Measurements from ENCODE around the gene UPK3BL1.
"Not testable (repeated sequence)": the region's sequence is repeated elsewhere in the genome, so short reads cannot be mapped to it uniquely, and the experiment has no call there.

Gene UPK3BL1

DNA sequence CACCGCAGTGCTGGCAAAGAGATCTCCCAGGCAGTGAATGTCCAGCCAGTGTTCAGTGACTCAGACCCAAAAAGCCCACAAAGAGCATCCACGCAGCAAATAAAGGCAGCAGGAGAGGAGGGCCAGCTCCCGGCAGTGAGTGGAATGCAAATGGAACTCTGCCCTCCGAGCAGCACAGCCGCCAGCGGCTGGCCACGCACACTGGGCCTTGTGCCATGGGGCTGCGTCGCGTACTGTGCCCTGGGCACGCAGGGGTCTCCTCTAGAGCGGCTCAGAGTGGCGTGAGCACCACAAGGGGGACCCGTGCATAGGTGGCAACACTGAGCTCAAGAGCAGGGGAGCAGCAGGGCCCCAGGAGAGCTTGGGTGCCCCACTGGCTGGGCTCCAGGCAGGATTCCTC lies 24.9 kb upstream of the UPK3BL1 start:
- not testable (repeated sequence) for H3K36me3 ChIP-seq (ENCODE audit: control insufficient read depth, insufficient read depth, low read length); H2AFZ ChIP-seq; H3K27ac ChIP-seq; H3K9ac ChIP-seq; H3K79me2 ChIP-seq; H3K4me1 ChIP-seq; H3K27me3 ChIP-seq (ENCODE audit: control insufficient read depth, insufficient read depth, low read length); H3K4me3 ChIP-seq (ENCODE audit: low read depth, low read length); H3K4me2 ChIP-seq (ENCODE audit: low read length); H3K9me3 ChIP-seq (ENCODE audit: control insufficient read depth, low read length)

GRCh38 chr7:102666850-102667249 lies 24.3 kb upstream of the UPK3BL1 start:
- not testable (repeated sequence) for H3K4me3 ChIP-seq (ENCODE audit: low read depth, low read length); H3K9ac ChIP-seq; H3K4me1 ChIP-seq; H3K4me2 ChIP-seq (ENCODE audit: low read length); H3K27me3 ChIP-seq (ENCODE audit: control insufficient read depth, insufficient read depth, low read length); H2AFZ ChIP-seq; H3K27ac ChIP-seq; H3K79me2 ChIP-seq; H3K9me3 ChIP-seq (ENCODE audit: control insufficient read depth, low read length); H3K36me3 ChIP-seq (ENCODE audit: control insufficient read depth, insufficient read depth, low read length)

- H3K36me3 ChIP-seq (ENCODE audit: control insufficient read depth, insufficient read depth, low read length); H3K27ac ChIP-seq; H2AFZ ChIP-seq; H3K27me3 ChIP-seq (ENCODE audit: control insufficient read depth, insufficient read depth, low read length); H3K4me3 ChIP-seq (ENCODE audit: low read depth, low read length); H3K9ac ChIP-seq; H3K4me2 ChIP-seq (ENCODE audit: low read length); H3K4me1 ChIP-seq; H3K9me3 ChIP-seq (ENCODE audit: control insufficient read depth, low read length); H3K79me2 ChIP-seq: not testable (repeated sequence)
These were observed 22.2 kb upstream of the UPK3BL1 start for GRCh38 chr7:102664765-102665164.

DNA sequence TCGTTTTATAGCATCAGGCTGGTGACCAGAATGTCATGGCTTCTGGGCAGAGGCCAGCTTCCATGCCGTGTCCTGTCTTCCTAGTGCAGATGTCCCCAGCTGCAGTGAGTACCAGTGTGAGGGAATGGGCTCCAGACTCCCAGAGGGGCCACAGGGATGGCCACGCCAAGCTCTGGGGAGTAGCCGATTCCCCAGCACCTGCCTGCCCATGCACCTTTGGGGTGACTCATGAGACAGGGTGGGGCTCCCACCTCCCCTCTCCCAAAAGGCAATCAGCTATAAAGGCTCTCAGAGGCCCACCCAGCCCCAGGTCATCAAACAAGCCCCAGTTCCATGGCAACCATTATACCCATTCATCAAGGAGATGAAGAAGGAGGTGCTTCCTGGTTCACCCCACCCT lies 7.3 kb upstream of the UPK3BL1 start, which contains the start of gene SPDYE2B:
Gene SPDYE2B (plus strand): TSS at position 396 of the 400 bp plus-strand sequence. CDS start 2,030 bp downstream, outside the sequence.
- H2AFZ ChIP-seq; H3K79me2 ChIP-seq; H3K9ac ChIP-seq; H3K4me2 ChIP-seq (ENCODE audit: low read length); H3K36me3 ChIP-seq (ENCODE audit: control insufficient read depth, insufficient read depth, low read length); H3K4me3 ChIP-seq (ENCODE audit: low read depth, low read length); H3K27me3 ChIP-seq (ENCODE audit: control insufficient read depth, insufficient read depth, low read length); H3K4me1 ChIP-seq; H3K27ac ChIP-seq; H3K9me3 ChIP-seq (ENCODE audit: control insufficient read depth, low read length): not testable (repeated sequence)

DNA sequence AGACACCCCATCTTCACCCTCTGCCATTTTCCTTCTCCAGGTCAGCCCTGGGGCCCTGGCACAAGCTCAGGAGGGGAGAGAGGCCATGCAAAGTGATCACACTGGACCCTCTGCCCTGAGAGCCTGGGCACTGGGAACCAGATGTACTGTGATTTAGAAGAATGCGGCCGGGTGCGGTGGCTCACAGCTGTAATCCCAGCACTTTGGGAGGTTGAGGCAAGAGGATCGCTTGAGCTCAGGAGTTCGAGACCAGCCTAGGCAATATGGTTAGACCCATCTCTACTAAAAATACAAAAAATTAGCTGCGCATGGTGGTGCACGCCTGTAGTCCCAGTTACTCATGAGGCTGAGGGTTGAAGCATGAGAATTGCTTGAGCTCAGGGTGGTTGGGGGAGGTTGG lies 5.2 kb upstream of the UPK3BL1 start:
- H3K4me3 ChIP-seq (ENCODE audit: low read depth, low read length); H3K9me3 ChIP-seq (ENCODE audit: control insufficient read depth, low read length); H3K27ac ChIP-seq; H3K36me3 ChIP-seq (ENCODE audit: control insufficient read depth, insufficient read depth, low read length); H3K4me2 ChIP-seq (ENCODE audit: low read length); H3K9ac ChIP-seq; H3K27me3 ChIP-seq (ENCODE audit: control insufficient read depth, insufficient read depth, low read length); H2AFZ ChIP-seq; H3K4me1 ChIP-seq; H3K79me2 ChIP-seq: not testable (repeated sequence)

DNA sequence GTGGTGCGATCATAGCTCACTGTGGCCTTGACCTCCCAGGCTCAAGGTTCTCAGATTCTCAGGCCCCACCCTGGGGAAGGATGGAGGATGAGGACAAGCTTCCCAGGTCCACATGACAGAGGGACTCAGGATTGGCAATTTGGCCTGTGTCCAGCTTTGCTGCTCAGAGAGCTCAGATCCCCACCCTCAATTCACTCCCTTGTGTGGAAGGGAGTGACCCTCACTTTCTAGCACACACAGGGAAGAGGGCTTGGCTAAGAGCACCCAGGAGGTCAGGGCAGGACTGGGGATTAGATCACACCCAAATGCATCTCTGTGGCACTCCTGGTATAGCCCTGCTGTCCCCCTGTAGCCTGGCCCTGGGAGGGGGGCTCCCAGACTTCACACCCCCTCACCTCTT lies 813 bp upstream of the UPK3BL1 start:
- H3K27me3 ChIP-seq (ENCODE audit: control insufficient read depth, insufficient read depth, low read length); H3K4me3 ChIP-seq (ENCODE audit: low read depth, low read length); H3K79me2 ChIP-seq; H2AFZ ChIP-seq; H3K36me3 ChIP-seq (ENCODE audit: control insufficient read depth, insufficient read depth, low read length); H3K9me3 ChIP-seq (ENCODE audit: control insufficient read depth, low read length); H3K27ac ChIP-seq; H3K4me1 ChIP-seq; H3K4me2 ChIP-seq (ENCODE audit: low read length); H3K9ac ChIP-seq: not testable (repeated sequence)

DNA sequence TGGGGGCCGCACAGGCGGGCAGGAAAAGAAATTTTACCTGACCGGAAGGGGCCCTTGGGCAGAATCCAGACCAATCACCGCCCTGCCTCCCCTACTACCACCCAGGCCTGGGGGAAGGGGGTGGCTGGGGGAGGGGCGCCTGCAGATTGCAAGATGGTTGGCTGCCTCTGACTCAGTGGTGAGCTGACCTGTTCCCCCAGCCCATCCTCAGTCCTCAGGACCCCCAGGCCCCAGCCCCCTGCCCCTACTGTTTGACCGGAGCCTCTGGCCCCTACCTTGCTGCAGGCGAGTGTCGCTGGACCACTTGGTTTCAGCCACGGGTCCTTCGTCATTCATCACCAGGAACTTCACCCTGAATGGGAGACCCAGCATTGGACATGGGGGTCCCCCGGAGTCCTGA lies 3.7 kb downstream of the UPK3BL1 start:
- H3K27me3 ChIP-seq (ENCODE audit: control insufficient read depth, insufficient read depth, low read length); H3K79me2 ChIP-seq; H3K4me2 ChIP-seq (ENCODE audit: low read length); H3K4me1 ChIP-seq; H2AFZ ChIP-seq; H3K4me3 ChIP-seq (ENCODE audit: low read depth, low read length); H3K9ac ChIP-seq; H3K27ac ChIP-seq; H3K36me3 ChIP-seq (ENCODE audit: control insufficient read depth, insufficient read depth, low read length); H3K9me3 ChIP-seq (ENCODE audit: control insufficient read depth, low read length): not testable (repeated sequence)

GRCh38 chr7:102636956-102637355 lies 5.6 kb downstream of the UPK3BL1 start:
- H3K9ac ChIP-seq; H3K27me3 ChIP-seq (ENCODE audit: control insufficient read depth, insufficient read depth, low read length); H3K4me1 ChIP-seq; H3K9me3 ChIP-seq (ENCODE audit: control insufficient read depth, low read length); H3K27ac ChIP-seq; H2AFZ ChIP-seq; H3K4me3 ChIP-seq (ENCODE audit: low read depth, low read length); H3K4me2 ChIP-seq (ENCODE audit: low read length); H3K36me3 ChIP-seq (ENCODE audit: control insufficient read depth, insufficient read depth, low read length); H3K79me2 ChIP-seq: not testable (repeated sequence)

GRCh38 chr7:102635354-102635753 lies 7.2 kb downstream of the UPK3BL1 start:
- not testable (repeated sequence) for H3K9me3 ChIP-seq (ENCODE audit: control insufficient read depth, low read length); H3K36me3 ChIP-seq (ENCODE audit: control insufficient read depth, insufficient read depth, low read length); H3K4me1 ChIP-seq; H3K79me2 ChIP-seq; H3K4me2 ChIP-seq (ENCODE audit: low read length); H3K27me3 ChIP-seq (ENCODE audit: control insufficient read depth, insufficient read depth, low read length); H2AFZ ChIP-seq; H3K9ac ChIP-seq; H3K27ac ChIP-seq; H3K4me3 ChIP-seq (ENCODE audit: low read depth, low read length)

- H3K27me3 ChIP-seq (ENCODE audit: control insufficient read depth, insufficient read depth, low read length); H3K4me1 ChIP-seq; H3K4me2 ChIP-seq (ENCODE audit: low read length): not testable (repeated sequence)
These were observed 8.3 kb downstream of the UPK3BL1 start for GRCh38 chr7:102634299-102634698.

GRCh38 chr7:102630622-102631021 lies 12.0 kb downstream of the UPK3BL1 start:
- H3K9me3 ChIP-seq (ENCODE audit: control insufficient read depth, low read length); H3K79me2 ChIP-seq; H3K27me3 ChIP-seq (ENCODE audit: control insufficient read depth, insufficient read depth, low read length); H3K4me1 ChIP-seq; H3K27ac ChIP-seq; H3K4me3 ChIP-seq (ENCODE audit: low read depth, low read length); H3K4me2 ChIP-seq (ENCODE audit: low read length); H3K9ac ChIP-seq; H2AFZ ChIP-seq; H3K36me3 ChIP-seq (ENCODE audit: control insufficient read depth, insufficient read depth, low read length): not testable (repeated sequence)

More at GRCh38 chr7:102634299-102634698, 8.3 kb downstream of the UPK3BL1 start:
- H3K36me3 ChIP-seq (ENCODE audit: control insufficient read depth, insufficient read depth, low read length); H3K9ac ChIP-seq; H3K27ac ChIP-seq; H3K9me3 ChIP-seq (ENCODE audit: control insufficient read depth, low read length); H3K79me2 ChIP-seq; H2AFZ ChIP-seq; H3K4me3 ChIP-seq (ENCODE audit: low read depth, low read length): not testable (repeated sequence)

Measured in parathyroid adenoma (tissue), 2 donors.